Vagina (tissue), 2 donors: ENCODE results near the gene CHIT1. TPM values are rescaled to one million over a fixed set of nuclear protein-coding genes. Genes with fewer than 3 reads are reported as not detected.

Experiments used
- DNase-seq, 2 donors: peaks; one replicate each; pipeline ENCODE4 v3.0.0-alpha.2; 2017; ENCODE audit errors: extremely low spot score in 2 of 2
- H3K27ac ChIP-seq: fragments of 200-600 bp; sonication (generic); one replicate; pipeline ENCODE4 v1.5.1; 2019
- H3K27me3 ChIP-seq: fragments of 200-600 bp; sonication (generic); one replicate; pipeline ENCODE4 v1.5.1; 2019
- H3K36me3 ChIP-seq, 2 donors: fragments of 200-600 bp; sonication (generic); one replicate each; pipeline ENCODE4 v1.5.1; 2017 to 2019
- H3K4me1 ChIP-seq: fragments of 200-600 bp; sonication (generic); one replicate; pipeline ENCODE4 v1.5.1; 2019
- H3K4me3 ChIP-seq, 2 donors: fragments of 200-600 bp; sonication (generic); 1 replicate in 1 of 2; 2 replicates in 1 of 2; pipeline ENCODE4 v1.5.1; 2016 to 2019
- H3K9me3 ChIP-seq: fragments of 200-600 bp; sonication (generic); one replicate; pipeline ENCODE4 v1.5.1; 2019
- POLR2A ChIP-seq, 2 donors: fragments of 450-650 bp; IDR thresholded peaks; one replicate each; pipeline ENCODE4 v1.6.1; 2017; ENCODE audit warnings: antibody characterized with exemption in 2 of 2, mild to moderate bottlenecking in 2 of 2, moderate library complexity in 2 of 2
- POLR2AphosphoS5 ChIP-seq, 2 donors: sonication (generic); formaldehyde crosslinking; IDR thresholded peaks; one replicate each; pipeline ENCODE4 v1.9.0; 2017; ENCODE audit warnings: antibody characterized with exemption in 2 of 2, mild to moderate bottlenecking in 2 of 2, low read depth in 1 of 2; ENCODE audit not compliant: insufficient read depth in 1 of 2
- intact Hi-C: fragments of 100-400 bp; cut with DNase I; formaldehyde crosslinking; loops from one replicate; pipeline ENCODE4 v1.15.1; 2023
- total RNA-seq: library from RNA; depleted of rRNA; stranded (reverse); fragments of >200 nt; gene quantifications from one replicate; pipeline ENCODE4 v1.2.3, GENCODE V29; 2016
- TF ChIP-seq, protein P1 (sequence below), 3 experiments: fragments of 450-650 bp in 2 of 3; fragments of 200-600 bp in 1 of 3; sonication (generic) in 1 of 3; IDR thresholded peaks; one replicate each; pipeline ENCODE4 v1.5.1; 2017 to 2019; ENCODE audit warnings: antibody characterized with exemption in 3 of 3, mild to moderate bottlenecking in 2 of 3, moderate library complexity in 2 of 3

CHIT1 gene
- total RNA-seq, 1 donor from 2014 or later: not detected

DNA sequence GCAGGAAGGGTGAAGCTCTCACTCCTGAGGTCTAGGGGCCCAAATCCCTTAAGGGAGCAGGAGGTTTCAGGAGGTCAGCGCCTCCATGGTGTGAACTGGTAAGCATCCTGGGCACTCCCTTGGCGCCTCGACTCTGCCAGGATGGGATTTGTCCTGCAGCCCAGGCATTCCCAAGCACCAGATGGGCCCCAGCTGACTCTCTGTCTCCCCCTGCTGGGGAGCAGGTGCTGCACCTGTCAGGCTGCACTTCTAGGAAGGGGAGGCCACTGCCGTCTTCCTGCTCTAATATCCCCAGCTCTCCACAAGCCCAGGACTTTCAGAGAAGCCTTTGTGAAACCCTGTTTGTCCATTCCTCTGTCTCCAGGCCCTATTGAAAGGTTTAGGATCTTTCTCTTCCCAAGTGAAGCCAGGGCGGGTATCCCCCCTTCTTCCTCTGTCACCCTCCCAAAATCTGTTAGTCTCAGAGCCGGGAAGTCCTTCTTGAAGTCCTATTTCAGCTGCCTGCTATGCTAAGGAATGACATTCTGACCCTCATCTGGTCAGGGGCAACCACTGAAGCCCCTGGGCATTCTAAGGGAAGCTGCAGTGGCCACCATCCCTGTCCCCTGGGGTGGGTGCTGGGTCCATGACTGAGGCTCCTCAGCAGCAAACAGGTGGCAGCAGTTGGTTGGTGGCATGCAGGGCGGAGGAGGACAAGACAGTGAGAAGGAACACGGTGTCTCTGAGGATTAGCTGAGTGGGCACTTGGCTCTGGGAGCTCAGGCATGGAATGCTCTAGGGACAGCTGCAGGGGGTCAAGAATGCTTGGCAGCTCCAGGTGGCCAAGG lies 57.1 kb downstream of the CHIT1 start:
- intact Hi-C loops: no loop called here
- Histone ChIP-seq H3K27me3 (no peaks in the 10 kb centered on the region), H3K36me3 (no peaks in the 10 kb centered on the region), H3K9me3 (no peaks in the 10 kb centered on the region), H3K27ac (no peak overlapping the region), H3K4me3 (no peak overlapping the region), H3K4me1 (peaks cover 16% of the 10 kb centered on the region)
- no peak for DNase-seq
- TF ChIP-seq, protein P1, sequence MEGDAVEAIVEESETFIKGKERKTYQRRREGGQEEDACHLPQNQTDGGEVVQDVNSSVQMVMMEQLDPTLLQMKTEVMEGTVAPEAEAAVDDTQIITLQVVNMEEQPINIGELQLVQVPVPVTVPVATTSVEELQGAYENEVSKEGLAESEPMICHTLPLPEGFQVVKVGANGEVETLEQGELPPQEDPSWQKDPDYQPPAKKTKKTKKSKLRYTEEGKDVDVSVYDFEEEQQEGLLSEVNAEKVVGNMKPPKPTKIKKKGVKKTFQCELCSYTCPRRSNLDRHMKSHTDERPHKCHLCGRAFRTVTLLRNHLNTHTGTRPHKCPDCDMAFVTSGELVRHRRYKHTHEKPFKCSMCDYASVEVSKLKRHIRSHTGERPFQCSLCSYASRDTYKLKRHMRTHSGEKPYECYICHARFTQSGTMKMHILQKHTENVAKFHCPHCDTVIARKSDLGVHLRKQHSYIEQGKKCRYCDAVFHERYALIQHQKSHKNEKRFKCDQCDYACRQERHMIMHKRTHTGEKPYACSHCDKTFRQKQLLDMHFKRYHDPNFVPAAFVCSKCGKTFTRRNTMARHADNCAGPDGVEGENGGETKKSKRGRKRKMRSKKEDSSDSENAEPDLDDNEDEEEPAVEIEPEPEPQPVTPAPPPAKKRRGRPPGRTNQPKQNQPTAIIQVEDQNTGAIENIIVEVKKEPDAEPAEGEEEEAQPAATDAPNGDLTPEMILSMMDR (IDR thresholded peaks at IDR 0.05): peak in 2 of 3 experiments; percentile 38 to 43
- TF ChIP-seq POLR2A (IDR thresholded peaks at IDR 0.05): no peak

- Histone ChIP-seq H3K4me3 (no peak overlapping the region), H3K9me3 (no peaks in the 10 kb centered on the region), H3K36me3 (no peaks in the 10 kb centered on the region), H3K27ac (no peak overlapping the region), H3K4me1 (peaks cover 8% of the 10 kb centered on the region), H3K27me3 (no peaks in the 10 kb centered on the region)
- TF ChIP-seq POLR2AphosphoS5 (IDR thresholded peaks at IDR 0.05; ENCODE audit: insufficient read depth in 1 of 2, low read depth in 1 of 2): no peak
- TF ChIP-seq, protein P1 (IDR thresholded peaks at IDR 0.05): no peak
- TF ChIP-seq POLR2A (IDR thresholded peaks at IDR 0.05): no peak
- intact Hi-C loops: no loop called here
- no peak for DNase-seq
These were observed 57.9 kb downstream of the CHIT1 start for GRCh38 chr1:203171341-203172183.

- DNase-seq: no peak
- TF ChIP-seq, protein P1 (IDR thresholded peaks at IDR 0.05): no peak
- no peak for TF ChIP-seq POLR2AphosphoS5 (IDR thresholded peaks at IDR 0.05; ENCODE audit: insufficient read depth in 1 of 2, low read depth in 1 of 2)
- TF ChIP-seq POLR2A (IDR thresholded peaks at IDR 0.05): no peak
- no peaks in the 10 kb centered on the region for H3K27me3 ChIP-seq
- H3K4me3 ChIP-seq: no peak overlapping the region
- peaks cover 4% of the 10 kb centered on the region for H3K4me1 ChIP-seq
- H3K27ac ChIP-seq: no peak overlapping the region
- intact Hi-C loops: no loop called here
- no peaks in the 10 kb centered on the region for H3K36me3 ChIP-seq
- no peaks in the 10 kb centered on the region for H3K9me3 ChIP-seq
These were observed 58.7 kb downstream of the CHIT1 start for GRCh38 chr1:203170625-203171330.

DNA sequence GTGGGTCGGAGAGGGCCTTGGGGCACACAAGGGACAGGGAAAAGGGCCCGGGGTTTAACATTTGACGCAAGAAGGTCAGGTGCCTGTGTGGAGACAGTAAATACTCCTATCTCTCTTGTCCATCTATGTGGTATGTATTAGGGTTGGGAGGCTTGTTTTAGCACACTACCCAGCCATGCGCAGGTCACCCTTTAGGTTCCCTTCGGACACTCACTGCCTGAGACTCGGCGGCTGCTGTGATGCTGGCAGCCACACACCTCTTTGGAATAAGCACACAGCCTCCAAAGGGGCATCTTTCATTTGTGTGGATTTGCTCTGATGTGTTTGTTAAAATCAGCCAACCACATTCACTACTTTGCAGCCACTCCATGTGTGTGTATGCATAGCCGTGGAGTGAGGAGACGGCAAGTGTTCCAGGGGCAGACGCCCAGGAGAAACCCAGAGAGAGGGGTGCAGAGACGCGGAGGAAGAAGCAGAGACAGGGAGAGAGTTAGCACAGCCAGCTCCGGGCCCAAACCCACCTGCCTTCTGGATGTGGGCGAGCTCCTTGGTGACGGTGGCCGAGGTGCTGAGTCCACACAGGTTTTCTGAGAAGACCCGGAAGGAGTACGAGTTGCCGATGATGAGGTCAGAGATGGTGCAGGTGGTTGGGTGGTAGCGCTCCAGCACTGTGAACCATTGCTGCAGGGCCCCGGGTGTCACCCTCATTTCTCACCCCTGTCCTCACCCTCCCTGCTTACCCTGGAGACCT lies 59.5 kb downstream of the CHIT1 start:
- intact Hi-C loops: no loop called here
- Histone ChIP-seq H3K4me3 (no peak overlapping the region), H3K27me3 (no peaks in the 10 kb centered on the region), H3K9me3 (no peaks in the 10 kb centered on the region), H3K36me3 (no peaks in the 10 kb centered on the region), H3K27ac (no peak overlapping the region), H3K4me1 (no peaks in the 10 kb centered on the region)
- TF ChIP-seq POLR2AphosphoS5 (IDR thresholded peaks at IDR 0.05; ENCODE audit: insufficient read depth in 1 of 2, low read depth in 1 of 2) (no peak), POLR2A (IDR thresholded peaks at IDR 0.05) (no peak)
- TF ChIP-seq, protein P1 (IDR thresholded peaks at IDR 0.05): no peak
- no peak for DNase-seq
